Measurements from ENCODE around the gene TOM1L2. TPM values are rescaled to one million over a fixed set of nuclear protein-coding genes. Genes with fewer than 3 reads are reported as not detected.

The TOM1L2 gene
- total RNA-seq, 3 donors from 2014 or later (not counting 1 experiment from before 2014, with no cell fraction given) = 35.7 to 43.2 (median 35.7) TPM

GRCh38 chr17:17983376-17983775 is 11.2 kb upstream of the TOM1L2 start:
- Mint-ChIP-seq H3K4me1 (no peaks in the 10 kb centered on the region), H3K4me3 (no peak overlapping the region), H3K27me3 (ENCODE audit: low read depth in 2 of 2) (no peaks in the 10 kb centered on the region), H3K9me3 (no peaks in the 10 kb centered on the region), H3K36me3 (no peaks in the 10 kb centered on the region), H3K27ac (no peak overlapping the region)
- H3K9me3 ChIP-seq (ENCODE audit: control insufficient read depth, insufficient read depth, low read length) = no peaks in the 10 kb centered on the region
- no peak for ATAC-seq
- no peak for TF ChIP-seq CTCF (IDR thresholded peaks at IDR 0.05)
- WGBS (ENCODE audit: insufficient coverage) = 94% methylated on average over 6 of the region's 6 CpGs
- H3K4me1 ChIP-seq (ENCODE audit: control insufficient read depth, insufficient read depth, low read length) = no peaks in the 10 kb centered on the region
- DNase-seq = no peak
- no peaks in the 10 kb centered on the region for H3K27me3 ChIP-seq (ENCODE audit: control insufficient read depth, insufficient read depth, low read length)
- no peak overlapping the region for H3K4me3 ChIP-seq (ENCODE audit: low read length)
- H3K27ac ChIP-seq (ENCODE audit: low read length) = no peak overlapping the region
- intact Hi-C loops (cut with micrococcal nuclease) = no loop called here
- H3K36me3 ChIP-seq (ENCODE audit: control insufficient read depth, insufficient read depth, low read length) = no peaks in the 10 kb centered on the region

GRCh38 chr17:17982801-17983200 is 10.6 kb upstream of the TOM1L2 start:
- no peaks in the 10 kb centered on the region for H3K9me3 Mint-ChIP-seq
- Histone ChIP-seq H3K27me3 (ENCODE audit: control insufficient read depth, insufficient read depth, low read length) (no peaks in the 10 kb centered on the region), H3K4me3 (ENCODE audit: low read length) (no peak overlapping the region), H3K4me1 (ENCODE audit: control insufficient read depth, insufficient read depth, low read length) (no peaks in the 10 kb centered on the region), H3K9me3 (ENCODE audit: control insufficient read depth, insufficient read depth, low read length) (no peaks in the 10 kb centered on the region), H3K27ac (ENCODE audit: low read length) (no peak overlapping the region), H3K36me3 (ENCODE audit: control insufficient read depth, insufficient read depth, low read length) (no peaks in the 10 kb centered on the region)
- H3K4me1 Mint-ChIP-seq = no peaks in the 10 kb centered on the region
- no peaks in the 10 kb centered on the region for H3K27me3 Mint-ChIP-seq (ENCODE audit: low read depth in 2 of 2)
- intact Hi-C loops (cut with micrococcal nuclease) = no loop called here
- no peak for ATAC-seq
- no peak overlapping the region for H3K4me3 Mint-ChIP-seq
- no peak for DNase-seq
- no peak for TF ChIP-seq CTCF (IDR thresholded peaks at IDR 0.05)
- no peak overlapping the region for H3K27ac Mint-ChIP-seq
- no peaks in the 10 kb centered on the region for H3K36me3 Mint-ChIP-seq
- WGBS (ENCODE audit: insufficient coverage) = 91% methylated on average over 8 of the region's 9 CpGs

- intact Hi-C loops (cut with micrococcal nuclease) = no loop called here
- WGBS (ENCODE audit: insufficient coverage) = 92% methylated on average over 8 of the region's 9 CpGs
- Mint-ChIP-seq H3K4me1 (no peaks in the 10 kb centered on the region), H3K27ac (no peak overlapping the region), H3K4me3 (no peak overlapping the region), H3K27me3 (ENCODE audit: low read depth in 2 of 2) (no peaks in the 10 kb centered on the region), H3K9me3 (no peaks in the 10 kb centered on the region), H3K36me3 (no peaks in the 10 kb centered on the region)
- Histone ChIP-seq H3K27ac (ENCODE audit: low read length) (no peak overlapping the region), H3K27me3 (ENCODE audit: control insufficient read depth, insufficient read depth, low read length) (no peaks in the 10 kb centered on the region), H3K4me3 (ENCODE audit: low read length) (no peak overlapping the region), H3K9me3 (ENCODE audit: control insufficient read depth, insufficient read depth, low read length) (no peaks in the 10 kb centered on the region), H3K4me1 (ENCODE audit: control insufficient read depth, insufficient read depth, low read length) (no peaks in the 10 kb centered on the region), H3K36me3 (ENCODE audit: control insufficient read depth, insufficient read depth, low read length) (no peaks in the 10 kb centered on the region)
- no peak for TF ChIP-seq CTCF (IDR thresholded peaks at IDR 0.05)
- DNase-seq (no peak), ATAC-seq (no peak)
Measured at GRCh38 chr17:17981330-17981729, 9.1 kb upstream of the TOM1L2 start.

- H3K9me3 ChIP-seq (ENCODE audit: control insufficient read depth, insufficient read depth, low read length) = no peaks in the 10 kb centered on the region
- Mint-ChIP-seq H3K36me3 (no peaks in the 10 kb centered on the region), H3K27ac (no peak overlapping the region), H3K27me3 (ENCODE audit: low read depth in 2 of 2) (no peaks in the 10 kb centered on the region), H3K4me3 (no peak overlapping the region), H3K9me3 (no peaks in the 10 kb centered on the region), H3K4me1 (no peaks in the 10 kb centered on the region)
- TF ChIP-seq CTCF (IDR thresholded peaks at IDR 0.05) = no peak
- no peaks in the 10 kb centered on the region for H3K36me3 ChIP-seq (ENCODE audit: control insufficient read depth, insufficient read depth, low read length)
- no peaks in the 10 kb centered on the region for H3K27me3 ChIP-seq (ENCODE audit: control insufficient read depth, insufficient read depth, low read length)
- no peak for DNase-seq
- no peak overlapping the region for H3K4me3 ChIP-seq (ENCODE audit: low read length)
- 92% methylated on average over 3 of the region's 3 CpGs for WGBS (ENCODE audit: insufficient coverage)
- no peak overlapping the region for H3K27ac ChIP-seq (ENCODE audit: low read length)
- no peak for ATAC-seq
- H3K4me1 ChIP-seq (ENCODE audit: control insufficient read depth, insufficient read depth, low read length) = no peaks in the 10 kb centered on the region
- intact Hi-C loops (cut with micrococcal nuclease) = no loop called here
Measured at GRCh38 chr17:17979778-17980177, 7.6 kb upstream of the TOM1L2 start.

All from natural killer cell (primary cell).